SJCRH30 (cell line): ENCODE data around the gene SBNO2. TPM values are rescaled to one million over a fixed set of nuclear protein-coding genes. Genes with fewer than 3 reads are reported as not detected.

Source experiments
- DNase-seq, 2 experiments: peaks; one replicate each; pipeline ENCODE4 v3.0.0-alpha.2; 2015 to 2020
- H3K27ac ChIP-seq: fragments of 250-450 bp; sonication (Bioruptor Pico); 2 replicates; pipeline ENCODE4 v1.5.1; 2020; ENCODE audit warnings: mild to moderate bottlenecking, moderate library complexity
- H3K27me3 ChIP-seq: fragments of 250-450 bp; sonication (Bioruptor Pico); 2 replicates; pipeline ENCODE4 v1.5.1; 2020; ENCODE audit warnings: mild to moderate bottlenecking, moderate library complexity
- H3K36me3 ChIP-seq: fragments of 250-450 bp; sonication (Bioruptor Pico); 2 replicates; pipeline ENCODE4 v1.5.1; 2020; ENCODE audit warnings: mild to moderate bottlenecking, moderate library complexity
- H3K4me1 ChIP-seq: fragments of 250-450 bp; sonication (Bioruptor Pico); 2 replicates; pipeline ENCODE4 v1.5.1; 2020; ENCODE audit warnings: mild to moderate bottlenecking, moderate library complexity
- H3K4me3 ChIP-seq: fragments of 250-450 bp; sonication (Bioruptor Pico); 2 replicates; pipeline ENCODE4 v1.5.1; 2020; ENCODE audit warnings: mild to moderate bottlenecking, moderate library complexity
- H3K9me3 ChIP-seq: fragments of 250-450 bp; sonication (Bioruptor Pico); replicated peaks from 2 replicates; pipeline ENCODE4 v1.5.1; 2020; ENCODE audit warnings: mild to moderate bottlenecking, moderate library complexity
- total RNA-seq: library from RNA; depleted of rRNA; stranded (reverse); fragments of >200 nt; shearing (Covaris generic); gene quantifications from 2 replicates; pipeline ENCODE4 v1.2.3, GENCODE V29; 2014

The SBNO2 gene
- total RNA-seq, 1 experiment from 2014 or later = 17.1 TPM

- peak overlapping the region; percentile 58; the same call in 1 of the 2 replicates for H3K27ac ChIP-seq
- H3K4me1 ChIP-seq = peaks cover 11% of the 10 kb centered on the region
- peaks cover 4% of the 10 kb centered on the region for H3K36me3 ChIP-seq
- H3K4me3 ChIP-seq = no peak overlapping the region
- DNase-seq = peak; percentile 70 to 74
- no peaks in the 10 kb centered on the region for H3K9me3 ChIP-seq
- H3K27me3 ChIP-seq = no peaks in the 10 kb centered on the region
Measured at GRCh38 chr19:1102407-1103131, 71.5 kb downstream of the SBNO2 start.

DNA sequence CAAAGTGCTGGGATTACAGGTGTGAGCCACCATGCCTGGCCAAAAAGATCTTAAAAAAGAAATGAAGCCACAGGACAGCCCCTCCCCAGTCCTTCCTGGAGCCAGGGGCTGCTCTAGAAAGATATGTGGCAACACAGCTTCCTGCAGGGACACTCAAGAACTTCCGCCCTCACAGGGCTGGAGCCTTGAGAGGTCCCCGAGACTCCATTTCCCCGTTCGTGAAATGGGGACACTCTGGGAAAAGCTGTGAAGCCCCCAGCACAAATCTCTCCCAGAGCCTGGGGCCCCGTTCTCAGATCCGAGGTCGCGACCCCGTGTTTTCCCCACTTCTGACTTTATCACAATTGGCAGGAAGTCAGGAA lies 72.8 kb downstream of the SBNO2 start:
- no peaks in the 10 kb centered on the region for H3K27me3 ChIP-seq
- no peaks in the 10 kb centered on the region for H3K9me3 ChIP-seq
- H3K4me3 ChIP-seq = peak overlapping the region; percentile 20
- peak overlapping the region; percentile 58 for H3K27ac ChIP-seq
- peaks cover 11% of the 10 kb centered on the region for H3K4me1 ChIP-seq
- no peaks in the 10 kb centered on the region for H3K36me3 ChIP-seq
- DNase-seq = no peak

GRCh38 chr19:1098177-1099051 lies 75.7 kb downstream of the SBNO2 start:
- Histone ChIP-seq H3K27me3 (no peaks in the 10 kb centered on the region), H3K27ac (no peak overlapping the region), H3K4me3 (no peak overlapping the region), H3K9me3 (no peaks in the 10 kb centered on the region), H3K36me3 (peaks cover 3% of the 10 kb centered on the region; the same call in 1 of the 2 replicates), H3K4me1 (peaks cover 9% of the 10 kb centered on the region)
- DNase-seq = no peak

DNA sequence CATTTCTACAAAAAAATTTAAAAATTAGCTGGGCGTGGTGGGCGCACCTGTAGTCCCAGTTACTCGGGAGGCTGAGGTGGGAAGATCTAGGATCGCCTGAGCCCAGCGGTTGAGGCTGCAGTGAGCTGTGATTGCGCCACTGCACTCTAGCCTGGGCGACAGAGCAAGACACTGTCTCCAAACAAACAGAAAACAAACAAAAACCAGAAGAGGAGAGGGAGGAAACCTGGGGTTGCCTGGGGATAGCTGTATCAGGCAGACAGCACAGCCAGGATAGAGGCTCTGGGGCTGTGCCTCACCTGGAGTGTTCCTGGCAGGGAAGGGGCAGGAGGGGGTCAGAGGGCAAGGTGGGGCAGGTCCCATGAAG lies 76.3 kb downstream of the SBNO2 start:
- Histone ChIP-seq H3K4me3 (no peak overlapping the region), H3K36me3 (peaks cover 6% of the 10 kb centered on the region; the same call in 1 of the 2 replicates), H3K4me1 (peaks cover 7% of the 10 kb centered on the region), H3K27ac (no peak overlapping the region), H3K27me3 (no peaks in the 10 kb centered on the region), H3K9me3 (no peaks in the 10 kb centered on the region)
- no peak for DNase-seq

DNA sequence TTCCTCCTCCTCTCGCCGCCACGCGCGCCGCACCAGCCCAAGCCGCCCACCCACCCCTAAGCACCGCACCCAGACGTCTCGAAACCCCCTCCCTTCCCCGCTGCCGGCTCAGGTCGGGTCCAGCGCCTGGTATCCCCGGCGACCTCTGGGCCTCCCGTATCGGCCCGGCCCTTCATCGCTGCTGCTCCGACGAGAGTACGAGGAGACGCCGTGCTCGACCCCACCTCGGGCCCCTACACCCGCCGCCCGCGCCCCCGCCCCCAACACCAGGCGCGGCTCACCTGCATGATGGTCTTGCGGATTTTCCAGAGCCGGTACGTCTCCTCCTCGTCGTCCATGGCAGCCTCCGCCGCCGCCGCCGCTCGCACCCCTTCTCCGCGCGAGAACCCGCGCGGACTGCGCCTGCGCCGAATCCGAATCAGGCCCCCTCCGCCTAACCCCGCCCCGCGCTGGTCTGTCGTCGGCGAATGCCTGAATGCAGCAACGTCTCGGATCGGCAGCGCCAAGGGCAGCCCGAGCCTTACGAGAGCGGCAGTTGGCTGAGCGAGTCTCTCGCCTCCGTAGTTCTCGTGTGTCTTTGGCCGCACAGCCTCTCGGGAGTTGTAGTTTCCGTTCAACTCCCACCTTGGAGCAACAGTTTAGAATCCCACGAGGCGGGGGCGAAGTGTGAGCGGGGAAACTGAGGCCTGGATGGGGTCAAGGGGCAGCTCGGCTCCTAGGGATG lies 78.9 kb downstream of the SBNO2 start, which contains the start of gene POLR2E:
Gene POLR2E (minus strand): TSS at position 398 of the 724 bp plus-strand sequence. CDS start 60 bp downstream, at position 338.
- H3K4me3 ChIP-seq = peak within 1 kb of the TSS; percentile 74
- peak within 1 kb of the TSS; percentile 28; the same call in 1 of the 2 replicates for H3K27ac ChIP-seq
- H3K4me1 ChIP-seq = no peaks in the 10 kb centered on the region
- H3K36me3 ChIP-seq = peaks cover 23% of the 10 kb centered on the region
- peak; percentile 96 to 97 for DNase-seq
- no peaks in the 10 kb centered on the region for H3K9me3 ChIP-seq
- no peaks in the 10 kb centered on the region for H3K27me3 ChIP-seq

DNA sequence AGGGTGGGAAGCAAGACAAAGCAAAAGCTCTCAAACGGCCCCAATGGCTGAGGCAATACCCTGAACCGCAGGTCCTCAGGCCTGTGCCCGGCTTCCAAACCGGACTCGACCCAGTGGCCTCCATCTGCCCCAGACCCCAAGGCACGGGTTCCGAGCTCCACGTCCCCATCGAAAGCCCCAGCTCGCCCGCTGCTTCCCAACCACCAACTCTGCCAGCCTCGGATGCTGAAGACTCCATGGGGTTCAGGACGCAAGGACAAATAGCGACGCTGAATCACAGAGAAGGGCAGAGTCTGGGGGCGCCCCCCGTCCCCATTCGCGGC lies 79.5 kb downstream of the SBNO2 start:
- H3K9me3 ChIP-seq = no peaks in the 10 kb centered on the region
- peak overlapping the region; percentile 28; the same call in 1 of the 2 replicates for H3K27ac ChIP-seq
- no peaks in the 10 kb centered on the region for H3K4me1 ChIP-seq
- no peak for DNase-seq
- peaks cover 23% of the 10 kb centered on the region for H3K36me3 ChIP-seq
- no peaks in the 10 kb centered on the region for H3K27me3 ChIP-seq
- H3K4me3 ChIP-seq = peak overlapping the region; percentile 74

GRCh38 chr19:1093811-1094553 lies 80.1 kb downstream of the SBNO2 start:
- peak overlapping the region; percentile 74 for H3K4me3 ChIP-seq
- H3K9me3 ChIP-seq = no peaks in the 10 kb centered on the region
- H3K27me3 ChIP-seq = no peaks in the 10 kb centered on the region
- H3K36me3 ChIP-seq = peaks cover 23% of the 10 kb centered on the region
- H3K27ac ChIP-seq = no peak overlapping the region
- H3K4me1 ChIP-seq = no peaks in the 10 kb centered on the region
- no peak for DNase-seq

DNA sequence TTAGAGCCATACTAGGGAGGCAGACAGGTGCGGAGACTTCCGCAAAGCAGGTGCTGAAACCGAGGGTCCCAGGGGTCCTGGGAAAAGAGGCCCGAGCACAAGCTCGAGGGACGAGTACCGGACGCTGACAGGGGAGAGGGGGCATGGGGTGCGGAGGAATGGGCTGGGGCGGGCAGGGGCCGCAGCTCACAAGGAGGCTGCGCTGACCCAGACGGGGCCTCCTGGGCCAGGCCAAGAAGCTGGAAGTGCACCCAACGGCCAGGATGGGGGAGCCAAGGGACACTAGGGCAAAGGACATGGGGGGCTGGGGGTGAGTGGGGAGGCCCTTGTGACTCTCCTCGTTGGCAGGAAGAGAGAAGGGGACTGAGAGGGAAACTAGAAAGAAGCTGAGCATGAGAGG lies 80.7 kb downstream of the SBNO2 start:
- Histone ChIP-seq H3K27ac (no peak overlapping the region), H3K4me1 (no peaks in the 10 kb centered on the region), H3K4me3 (no peak overlapping the region), H3K27me3 (no peaks in the 10 kb centered on the region), H3K9me3 (no peaks in the 10 kb centered on the region), H3K36me3 (peaks cover 24% of the 10 kb centered on the region)
- DNase-seq = no peak

GRCh38 chr19:1091544-1092175 lies 82.4 kb downstream of the SBNO2 start:
- Histone ChIP-seq H3K4me1 (peaks cover under 1% of the 10 kb centered on the region; the same call in 1 of the 2 replicates), H3K27me3 (no peaks in the 10 kb centered on the region), H3K27ac (no peak overlapping the region), H3K9me3 (no peaks in the 10 kb centered on the region), H3K4me3 (no peak overlapping the region), H3K36me3 (peaks cover 33% of the 10 kb centered on the region)
- DNase-seq = no peak

DNA sequence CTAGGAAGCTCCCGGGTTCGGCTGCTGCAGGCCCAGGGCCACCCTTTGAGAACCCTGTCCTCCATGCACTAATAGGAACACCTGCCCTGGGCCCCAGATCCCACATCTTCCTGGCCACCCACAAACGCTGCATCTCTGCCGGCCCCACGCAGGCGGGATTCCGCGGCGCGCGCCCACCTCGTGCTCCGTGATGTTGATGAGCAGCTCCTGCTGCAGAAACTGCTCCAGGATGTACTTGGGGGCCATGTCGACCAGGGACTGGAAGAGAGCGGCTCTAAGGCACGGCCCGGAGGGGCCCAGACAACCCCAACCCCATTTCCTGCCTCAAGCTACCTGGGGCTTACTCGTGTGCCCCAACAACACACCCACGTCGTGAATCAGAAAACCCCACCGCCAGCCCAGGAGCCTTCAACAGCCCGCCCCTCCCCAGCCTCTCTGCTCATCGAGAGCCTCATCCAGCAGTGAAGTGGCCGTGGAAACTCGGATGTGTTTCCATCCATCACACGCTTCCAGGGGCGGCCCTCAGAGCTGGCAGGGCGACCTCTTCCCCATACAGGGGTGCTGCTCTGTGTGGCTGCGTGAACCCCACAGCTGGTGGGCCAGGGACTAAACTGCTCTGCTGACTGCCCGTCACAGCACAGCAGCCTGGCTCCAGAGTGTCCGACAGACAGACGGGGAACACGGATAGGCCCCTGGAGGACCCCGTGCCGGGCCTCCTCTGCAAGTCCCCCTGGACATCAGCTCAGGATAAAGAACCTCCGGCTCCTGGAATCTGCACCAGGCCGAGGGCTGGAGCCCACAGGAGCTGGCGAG lies 83.1 kb downstream of the SBNO2 start:
- Histone ChIP-seq H3K4me1 (peaks cover 7% of the 10 kb centered on the region; the same call in 1 of the 2 replicates), H3K27ac (no peak overlapping the region), H3K4me3 (no peak overlapping the region), H3K9me3 (no peaks in the 10 kb centered on the region), H3K36me3 (peaks cover 33% of the 10 kb centered on the region), H3K27me3 (no peaks in the 10 kb centered on the region)
- DNase-seq = no peak

GRCh38 chr19:1089891-1090290 lies 84.2 kb downstream of the SBNO2 start:
- no peaks in the 10 kb centered on the region for H3K27me3 ChIP-seq
- no peak for DNase-seq
- H3K9me3 ChIP-seq = no peaks in the 10 kb centered on the region
- no peak overlapping the region for H3K4me3 ChIP-seq
- H3K4me1 ChIP-seq = peaks cover 8% of the 10 kb centered on the region; the same call in 1 of the 2 replicates
- H3K36me3 ChIP-seq = peaks cover 33% of the 10 kb centered on the region
- no peak overlapping the region for H3K27ac ChIP-seq

DNA sequence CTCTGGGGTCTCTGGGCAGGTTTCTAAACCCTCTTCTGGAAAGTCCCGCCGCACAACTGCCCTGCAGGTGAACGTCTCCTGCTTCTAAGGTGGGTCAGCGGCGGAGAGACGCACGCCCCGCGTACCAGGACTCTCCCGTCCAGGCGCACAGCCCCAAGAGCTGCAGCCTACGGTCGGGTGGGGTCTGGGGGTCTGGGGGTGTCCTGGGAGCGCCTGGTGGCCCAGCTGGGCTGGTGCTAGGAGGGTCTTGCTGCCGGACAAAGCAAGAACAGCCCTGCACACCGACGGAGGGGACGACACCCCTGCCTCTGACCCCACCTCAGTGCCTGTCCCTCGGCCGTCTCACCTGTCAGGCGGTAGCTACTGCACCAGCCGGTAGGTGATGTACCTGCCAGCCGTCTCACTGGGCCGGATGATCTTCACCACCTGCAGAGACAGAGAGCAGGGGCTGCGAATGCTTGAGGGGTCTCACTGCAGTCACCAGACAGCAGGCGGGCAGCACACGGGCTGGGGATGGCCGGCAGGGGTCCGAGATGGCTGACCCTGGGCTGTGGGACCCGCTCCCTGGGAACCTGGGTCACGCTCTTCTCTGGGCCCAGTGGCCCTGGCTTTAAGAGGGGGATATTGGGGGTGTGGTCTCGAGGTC lies 84.8 kb downstream of the SBNO2 start:
- Histone ChIP-seq H3K36me3 (peaks cover 33% of the 10 kb centered on the region), H3K4me3 (no peak overlapping the region), H3K27ac (no peak overlapping the region), H3K4me1 (peaks cover 8% of the 10 kb centered on the region; the same call in 1 of the 2 replicates), H3K27me3 (no peaks in the 10 kb centered on the region), H3K9me3 (no peaks in the 10 kb centered on the region)
- DNase-seq = no peak
